Measurements from ENCODE around the gene ZSCAN23.
"Not testable (repeated sequence)": the region's sequence is repeated elsewhere in the genome, so short reads cannot be mapped to it uniquely, and the experiment has no call there.

ZSCAN23 gene

DNA sequence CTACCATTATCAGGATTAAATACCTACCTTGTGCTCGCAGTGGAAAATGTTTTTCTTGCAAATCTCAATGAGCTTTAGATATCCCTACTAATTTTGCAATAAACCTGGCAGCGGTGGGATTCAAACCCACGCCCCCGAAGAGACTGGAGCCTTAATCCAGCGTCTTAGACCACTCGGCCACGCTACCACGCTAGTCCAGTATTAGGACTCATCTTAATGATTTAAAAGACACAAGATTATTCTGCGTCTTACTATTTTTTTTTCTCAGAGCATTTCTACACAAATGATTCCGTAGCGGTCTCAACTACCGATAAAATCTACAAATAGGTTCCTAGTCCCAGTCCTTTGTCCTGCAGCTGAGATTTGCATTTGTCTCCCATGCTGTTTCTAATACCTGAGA is 35.2 kb upstream of the ZSCAN23 start:
- Histone ChIP-seq H3K4me2 (ENCODE audit: low read depth, low read length, poor library complexity, severe bottlenecking) (no peak overlapping the region), H3K4me3 (ENCODE audit: insufficient read depth, low read length, poor library complexity, severe bottlenecking) (no peak overlapping the region), H3K36me3 (ENCODE audit: low read length) (no peaks in the 10 kb centered on the region), H3K9me2 (replicated peaks; ENCODE audit: insufficient read depth, low read length) (no peaks in the 10 kb centered on the region), H2AFZ (ENCODE audit: low read depth, low read length, severe bottlenecking) (no peak overlapping the region), H4K20me1 (ENCODE audit: low read depth, low read length) (no peaks in the 10 kb centered on the region), H3K9me3 (ENCODE audit: insufficient read depth, low read length) (no peaks in the 10 kb centered on the region), H3K27ac (ENCODE audit: low read depth, low read length) (no peak overlapping the region), H3K9ac (ENCODE audit: low read length) (no peak overlapping the region), H3K79me2 (ENCODE audit: insufficient read depth, low read length) (no peaks in the 10 kb centered on the region), H3K27me3 (ENCODE audit: low read length) (0 out of 2 replicates have a peak, but pooled peaks cover 4% of the 10 kb centered on the region), H3F3A (ENCODE audit: insufficient read depth) (no peaks in the 10 kb centered on the region)
- TF ChIP-seq, protein P1, sequence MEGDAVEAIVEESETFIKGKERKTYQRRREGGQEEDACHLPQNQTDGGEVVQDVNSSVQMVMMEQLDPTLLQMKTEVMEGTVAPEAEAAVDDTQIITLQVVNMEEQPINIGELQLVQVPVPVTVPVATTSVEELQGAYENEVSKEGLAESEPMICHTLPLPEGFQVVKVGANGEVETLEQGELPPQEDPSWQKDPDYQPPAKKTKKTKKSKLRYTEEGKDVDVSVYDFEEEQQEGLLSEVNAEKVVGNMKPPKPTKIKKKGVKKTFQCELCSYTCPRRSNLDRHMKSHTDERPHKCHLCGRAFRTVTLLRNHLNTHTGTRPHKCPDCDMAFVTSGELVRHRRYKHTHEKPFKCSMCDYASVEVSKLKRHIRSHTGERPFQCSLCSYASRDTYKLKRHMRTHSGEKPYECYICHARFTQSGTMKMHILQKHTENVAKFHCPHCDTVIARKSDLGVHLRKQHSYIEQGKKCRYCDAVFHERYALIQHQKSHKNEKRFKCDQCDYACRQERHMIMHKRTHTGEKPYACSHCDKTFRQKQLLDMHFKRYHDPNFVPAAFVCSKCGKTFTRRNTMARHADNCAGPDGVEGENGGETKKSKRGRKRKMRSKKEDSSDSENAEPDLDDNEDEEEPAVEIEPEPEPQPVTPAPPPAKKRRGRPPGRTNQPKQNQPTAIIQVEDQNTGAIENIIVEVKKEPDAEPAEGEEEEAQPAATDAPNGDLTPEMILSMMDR (IDR thresholded peaks at IDR 0.05; ENCODE audit: insufficient read depth, low read length, poor library complexity, severe bottlenecking): no peak
- no peak for TF ChIP-seq EZH2phosphoT487 (conservative IDR thresholded peaks at IDR 0.05; ENCODE audit: low read length)

DNA sequence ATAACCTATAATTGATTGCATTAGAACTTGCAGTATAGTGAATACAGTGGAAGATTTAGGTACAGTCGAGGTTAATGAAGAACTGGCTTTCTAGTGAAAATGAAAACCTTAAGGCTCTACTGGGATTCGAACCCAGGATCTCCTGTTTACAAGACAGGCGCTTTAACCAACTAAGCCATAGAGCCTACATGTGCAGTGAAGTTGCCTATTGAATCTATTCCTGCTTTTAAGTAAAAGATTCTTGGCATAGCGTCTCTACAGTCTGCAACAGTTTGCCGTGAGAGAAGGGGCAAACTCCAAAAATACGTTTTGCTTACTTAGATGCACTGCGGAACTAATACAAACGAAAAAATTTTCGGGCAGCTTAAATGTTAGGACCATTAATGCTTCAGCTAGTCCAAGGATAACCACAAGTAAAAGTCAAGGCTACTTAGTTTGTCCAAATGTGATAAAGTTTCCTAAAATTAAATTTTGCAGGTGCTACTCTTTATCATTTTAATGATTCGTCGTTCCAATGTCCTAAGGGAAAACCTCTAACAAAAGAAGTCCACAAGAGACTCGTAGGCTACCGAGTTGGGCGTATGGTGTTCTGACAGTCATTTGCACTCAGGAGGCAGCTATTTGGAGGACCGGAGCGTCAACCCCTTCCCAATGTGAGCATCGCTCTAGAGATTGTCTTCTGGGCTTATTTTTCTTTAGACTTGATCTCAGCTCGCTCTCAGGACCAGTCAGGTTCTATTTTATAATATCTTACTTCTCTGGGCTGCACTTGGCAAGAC is 31.3 kb upstream of the ZSCAN23 start:
- Histone ChIP-seq H3K36me3 (ENCODE audit: low read length) (no peaks in the 10 kb centered on the region), H3K27me3 (ENCODE audit: low read length) (no peaks in the 10 kb centered on the region), H3K9ac (ENCODE audit: low read length) (no peak overlapping the region), H3K4me2 (ENCODE audit: low read depth, low read length, poor library complexity, severe bottlenecking) (no peak overlapping the region), H2AFZ (ENCODE audit: low read depth, low read length, severe bottlenecking) (no peak overlapping the region), H3K79me2 (ENCODE audit: insufficient read depth, low read length) (no peaks in the 10 kb centered on the region), H3F3A (ENCODE audit: insufficient read depth) (no peaks in the 10 kb centered on the region), H3K4me3 (ENCODE audit: insufficient read depth, low read length, poor library complexity, severe bottlenecking) (no peak overlapping the region), H3K9me3 (ENCODE audit: insufficient read depth, low read length) (no peaks in the 10 kb centered on the region), H3K9me2 (replicated peaks; ENCODE audit: insufficient read depth, low read length) (no peaks in the 10 kb centered on the region), H4K20me1 (ENCODE audit: low read depth, low read length) (no peaks in the 10 kb centered on the region), H3K27ac (ENCODE audit: low read depth, low read length) (no peak overlapping the region)
- TF ChIP-seq, protein P1 (IDR thresholded peaks at IDR 0.05; ENCODE audit: insufficient read depth, low read length, poor library complexity, severe bottlenecking): no peak
- no peak for TF ChIP-seq EZH2phosphoT487 (conservative IDR thresholded peaks at IDR 0.05; ENCODE audit: low read length)

GRCh38 chr6:28469153-28469745 is 26.0 kb upstream of the ZSCAN23 start:
- not testable (repeated sequence) for H3K4me3 ChIP-seq (ENCODE audit: insufficient read depth, low read length, poor library complexity, severe bottlenecking); H3F3A ChIP-seq (ENCODE audit: insufficient read depth)

GRCh38 chr6:28468056-28468455 is 24.8 kb upstream of the ZSCAN23 start:
- H3K4me2 ChIP-seq (ENCODE audit: low read depth, low read length, poor library complexity, severe bottlenecking): no peak overlapping the region
- no peaks in the 10 kb centered on the region for H3K9me3 ChIP-seq (ENCODE audit: insufficient read depth, low read length)
- H3K36me3 ChIP-seq (ENCODE audit: low read length): no peaks in the 10 kb centered on the region
- no peaks in the 10 kb centered on the region for H3K9me2 ChIP-seq (replicated peaks; ENCODE audit: insufficient read depth, low read length)
- no peak overlapping the region for H2AFZ ChIP-seq (ENCODE audit: low read depth, low read length, severe bottlenecking)
- TF ChIP-seq, protein P1 (IDR thresholded peaks at IDR 0.05; ENCODE audit: insufficient read depth, low read length, poor library complexity, severe bottlenecking): no peak
- TF ChIP-seq EZH2phosphoT487 (conservative IDR thresholded peaks at IDR 0.05; ENCODE audit: low read length): no peak
- H4K20me1 ChIP-seq (ENCODE audit: low read depth, low read length): no peaks in the 10 kb centered on the region
- H3K27me3 ChIP-seq (ENCODE audit: low read length): no peaks in the 10 kb centered on the region
- H3K79me2 ChIP-seq (ENCODE audit: insufficient read depth, low read length): no peaks in the 10 kb centered on the region
- H3K9ac ChIP-seq (ENCODE audit: low read length): no peak overlapping the region
- H3K27ac ChIP-seq (ENCODE audit: low read depth, low read length): no peak overlapping the region
- H3F3A ChIP-seq (ENCODE audit: insufficient read depth): no peaks in the 10 kb centered on the region
- H3K4me3 ChIP-seq (ENCODE audit: insufficient read depth, low read length, poor library complexity, severe bottlenecking): no peak overlapping the region

More at GRCh38 chr6:28469153-28469745, 26.0 kb upstream of the ZSCAN23 start:
- H3K9ac ChIP-seq (ENCODE audit: low read length); H3K9me2 ChIP-seq (replicated peaks; ENCODE audit: insufficient read depth, low read length); H4K20me1 ChIP-seq (ENCODE audit: low read depth, low read length); H3K27me3 ChIP-seq (ENCODE audit: low read length); H2AFZ ChIP-seq (ENCODE audit: low read depth, low read length, severe bottlenecking); H3K27ac ChIP-seq (ENCODE audit: low read depth, low read length); H3K36me3 ChIP-seq (ENCODE audit: low read length); H3K79me2 ChIP-seq (ENCODE audit: insufficient read depth, low read length); H3K9me3 ChIP-seq (ENCODE audit: insufficient read depth, low read length); H3K4me2 ChIP-seq (ENCODE audit: low read depth, low read length, poor library complexity, severe bottlenecking): not testable (repeated sequence)
